IMR-90 (cell line): ENCODE data around the gene PSMD8. TPM values are rescaled to one million over a fixed set of nuclear protein-coding genes. Genes with fewer than 3 reads are reported as not detected.

Experiments used
- ATAC-seq: fragments of 200-7000 bp; cut with Tn5 transposase; 2 replicates; pipeline ENCODE4 v1.9.1; 2020; ENCODE audit warnings: low read depth, mild to moderate bottlenecking, moderate library complexity
- BruUV-seq: library from RNA; stranded (reverse); fragments of 400-500 nt; replicated peaks from 2 replicates; lab custom pipeline; 2021; lab: Mats Ljungman, UMichigan
- CTCF ChIA-PET: fragments of 300-600 bp; formaldehyde crosslinking; extraction: SDS; loops from one replicate; lab custom pipeline; 2021; ENCODE audit warnings: antibody characterized with exemption; lab: Yijun Ruan, JAX
- POLR2A ChIA-PET: fragments of 300-600 bp; sonication (Branson Sonifier 250); formaldehyde crosslinking; loops from one replicate; lab custom pipeline; 2022; ENCODE audit warnings: antibody characterized with exemption; ENCODE audit not compliant: unreplicated experiment; lab: Charles Lee
- DNase-seq: peaks from one replicate; pipeline ENCODE4 v3.0.0; 2013
- H2AFZ ChIP-seq: replicated peaks from 2 replicates; pipeline ENCODE3; 2013; ENCODE audit warnings: low read length, mild to moderate bottlenecking; ENCODE audit not compliant: poor library complexity
- H2AK5ac ChIP-seq: 2 replicates; pipeline ENCODE4 v1.6.1; 2013; ENCODE audit warnings: low read depth, low read length, inconsistent platforms
- H2AK9ac ChIP-seq: replicated peaks from 2 replicates; pipeline ENCODE3; 2013; ENCODE audit warnings: mild to moderate bottlenecking, low read depth, low read length, moderate library complexity; ENCODE audit not compliant: poor library complexity
- H2BK120ac ChIP-seq: 2 replicates; pipeline ENCODE4 v1.6.1; 2013; ENCODE audit warnings: low read depth, low read length, inconsistent platforms
- H2BK15ac ChIP-seq: 3 replicates; pipeline ENCODE4 v1.6.1; 2013; ENCODE audit warnings: low read depth, low read length, inconsistent platforms
- H2BK20ac ChIP-seq: 2 replicates; pipeline ENCODE4 v1.6.1; 2013; ENCODE audit warnings: low read depth, mild to moderate bottlenecking, inconsistent platforms, low read length, moderate library complexity
- H2BK5ac ChIP-seq: 2 replicates; pipeline ENCODE4 v1.6.1; 2013; ENCODE audit warnings: mild to moderate bottlenecking, low read depth, low read length, inconsistent platforms; ENCODE audit not compliant: poor library complexity, severe bottlenecking
- H3K14ac ChIP-seq: replicated peaks from 2 replicates; pipeline ENCODE4 v1.6.1; 2013; ENCODE audit warnings: low read depth, low read length, inconsistent platforms
- H3K18ac ChIP-seq: 2 replicates; pipeline ENCODE4 v1.6.1; 2013; ENCODE audit warnings: low read depth, low read length, control low read depth
- H3K23ac ChIP-seq: 2 replicates; pipeline ENCODE4 v1.6.1; 2013; ENCODE audit warnings: low read depth, low read length, inconsistent platforms
- H3K27ac ChIP-seq: 2 replicates; pipeline ENCODE4 v1.5.1; 2013; ENCODE audit warnings: mild to moderate bottlenecking, control low read depth, low read length; ENCODE audit not compliant: insufficient read depth
- H3K27me3 ChIP-seq: 2 replicates; pipeline ENCODE4 v1.6.1; 2013; ENCODE audit warnings: low read length; ENCODE audit not compliant: control insufficient read depth, insufficient read depth
- H3K36me3 ChIP-seq: 2 replicates; pipeline ENCODE4 v1.6.1; 2013; ENCODE audit warnings: low read length, mixed read lengths; ENCODE audit not compliant: control insufficient read depth, insufficient read depth
- H3K4ac ChIP-seq: 2 replicates; pipeline ENCODE4 v1.6.1; 2013; ENCODE audit warnings: low read depth, low read length, inconsistent platforms
- H3K4me1 ChIP-seq: 2 replicates; pipeline ENCODE4 v1.6.1; 2013; ENCODE audit warnings: low read length, mixed read lengths; ENCODE audit not compliant: control insufficient read depth, insufficient read depth
- H3K4me2 ChIP-seq: 2 replicates; pipeline ENCODE4 v1.6.1; 2013; ENCODE audit warnings: low read depth, mild to moderate bottlenecking, control low read depth, low read length, moderate library complexity
- H3K4me3 ChIP-seq: 2 replicates; pipeline ENCODE4 v1.5.1; 2013; ENCODE audit warnings: low read depth, mild to moderate bottlenecking, control low read depth, low read length, moderate library complexity; ENCODE audit not compliant: insufficient read depth
- H3K56ac ChIP-seq: 2 replicates; pipeline ENCODE4 v1.6.1; 2013; ENCODE audit warnings: low read length, inconsistent platforms; ENCODE audit not compliant: insufficient read depth; ENCODE audit errors: extremely low read depth
- H3K79me1 ChIP-seq, 2 experiments: 2 replicates each; pipeline ENCODE4 v1.6.1; 2013; ENCODE audit warnings: low read length in 2 of 2, inconsistent platforms in 1 of 2, low read depth in 1 of 2
- H3K9ac ChIP-seq: 2 replicates; pipeline ENCODE4 v1.6.1; 2013; ENCODE audit warnings: low read depth, low read length, control low read depth
- H3K9me1 ChIP-seq: 2 replicates; pipeline ENCODE4 v1.6.1; 2013; ENCODE audit warnings: low read length, inconsistent platforms; ENCODE audit not compliant: insufficient read depth
- H3K9me3 ChIP-seq: 2 replicates; pipeline ENCODE4 v1.6.1; 2013; ENCODE audit warnings: low read length; ENCODE audit not compliant: control insufficient read depth, insufficient read depth
- H4K20me1 ChIP-seq: 2 replicates; pipeline ENCODE4 v1.6.1; 2013; ENCODE audit warnings: low read length, inconsistent platforms; ENCODE audit not compliant: insufficient read depth
- H4K5ac ChIP-seq: 2 replicates; pipeline ENCODE4 v1.6.1; 2013; ENCODE audit warnings: mild to moderate bottlenecking, low read depth, low read length, control low read depth
- H4K8ac ChIP-seq, 2 experiments: 2 replicates each; pipeline ENCODE4 v1.6.1; 2013; ENCODE audit warnings: low read depth in 2 of 2, low read length in 2 of 2, control low read depth in 1 of 2, inconsistent platforms in 1 of 2
- H4K91ac ChIP-seq: 2 replicates; pipeline ENCODE4 v1.6.1; 2013; ENCODE audit warnings: low read depth, low read length, inconsistent platforms; ENCODE audit not compliant: insufficient read depth
- BHLHE40 ChIP-seq: fragments of 150-350 bp; IDR thresholded peaks from 2 replicates; pipeline ENCODE4 v1.6.1; 2016; ENCODE audit warnings: mild to moderate bottlenecking, low read depth, low read length
- CEBPB ChIP-seq: IDR thresholded peaks from 2 replicates; pipeline ENCODE4 v1.6.1; 2012; ENCODE audit warnings: low read depth, low read length, improper control_type of control experiment
- CHD1 ChIP-seq: IDR thresholded peaks from 2 replicates; pipeline ENCODE4 v1.6.1; 2012; ENCODE audit warnings: low read depth, low read length, improper control_type of control experiment
- CTCF ChIP-seq: conservative IDR thresholded peaks from 2 replicates; pipeline ENCODE4 v1.5.1; 2012; ENCODE audit warnings: mild to moderate bottlenecking, low read depth, low read length, improper control_type of control experiment
- ELK1 ChIP-seq: fragments of 150-350 bp; IDR thresholded peaks from 2 replicates; pipeline ENCODE4 v1.6.1; 2016; ENCODE audit warnings: low read depth, mild to moderate bottlenecking, low read length, moderate library complexity, borderline replicate concordance
- FOS ChIP-seq: fragments of 150-350 bp; IDR thresholded peaks from 2 replicates; pipeline ENCODE4 v1.6.1; 2016; ENCODE audit warnings: low read depth, low read length
- MAFK ChIP-seq: IDR thresholded peaks from 2 replicates; pipeline ENCODE4 v1.6.1; 2012; ENCODE audit warnings: low read depth, low read length, improper control_type of control experiment
- MAZ ChIP-seq: IDR thresholded peaks from 2 replicates; pipeline ENCODE4 v1.6.1; 2012; ENCODE audit warnings: low read depth, mild to moderate bottlenecking, low read length, improper control_type of control experiment, moderate library complexity, borderline replicate concordance
- NFE2L2 ChIP-seq: fragments of 150-350 bp; IDR thresholded peaks from 2 replicates; pipeline ENCODE4 v1.6.1; 2016; ENCODE audit warnings: low read depth, mild to moderate bottlenecking, low read length
- POLR2A ChIP-seq: IDR thresholded peaks from 2 replicates; pipeline ENCODE4 v1.6.1; 2012; ENCODE audit warnings: mild to moderate bottlenecking, low read depth, low read length
- RAD21 ChIP-seq: IDR thresholded peaks from 2 replicates; pipeline ENCODE4 v1.6.1; 2012; ENCODE audit warnings: low read length, improper control_type of control experiment
- RCOR1 ChIP-seq: IDR thresholded peaks from 2 replicates; pipeline ENCODE4 v1.6.1; 2012; ENCODE audit warnings: mild to moderate bottlenecking, low read length, improper control_type of control experiment; ENCODE audit not compliant: insufficient replicate concordance
- RFX5 ChIP-seq: IDR thresholded peaks from 2 replicates; pipeline ENCODE4 v1.8.0; 2012; ENCODE audit warnings: low read depth, mild to moderate bottlenecking, low read length, moderate library complexity
- SMC3 ChIP-seq: fragments of 150-350 bp; IDR thresholded peaks from 2 replicates; pipeline ENCODE4 v1.6.1; 2016; ENCODE audit warnings: low read depth, mild to moderate bottlenecking, antibody characterized with exemption, low read length, moderate library complexity
- USF2 ChIP-seq: fragments of 150-350 bp; IDR thresholded peaks from 2 replicates; pipeline ENCODE4 v1.6.1; 2017; ENCODE audit warnings: mild to moderate bottlenecking, antibody characterized with exemption, low read length, low read depth
- WGBS, 2 experiments: methylation state at CpG; one replicate each; pipeline versions ENCODE4 v1.1.5 to v1.1.7; 2013; ENCODE audit warnings: missing lambda C conversion rate in 2 of 2; ENCODE audit not compliant: insufficient read length in 1 of 2; ENCODE audit errors: extremely low coverage in 2 of 2; 5-methylcytosine and 5-hydroxymethylcytosine counted together
- dilution Hi-C: fragments of 300-500 bp; cut with HindIII; formaldehyde crosslinking; loops from one replicate; pipeline ENCODE4 v1.14.3; 2018; ENCODE audit warnings: low sequenced_read_pairs; ENCODE audit not compliant: unreplicated experiment
- in situ Hi-C: fragments of 300-500 bp; cut with MboI; formaldehyde crosslinking; loops from 3 replicates; pipeline ENCODE4 v1.14.3; 2019; ENCODE audit warnings: low sequenced_read_pairs, inconsistent platforms, mixed read lengths
- intact Hi-C: fragments of 100-400 bp; cut with micrococcal nuclease; formaldehyde crosslinking; loops from 2 replicates; pipeline ENCODE4 v1.10.0; 2022
- polyA plus RNA-seq, 3 experiments: library from polyadenylated mRNA; depleted of rRNA; stranded (reverse); fragments of >200 nt; gene quantifications; 2 replicates each; pipeline ENCODE4 v1.2.3, GENCODE V29; 2012; ENCODE audit warnings: low replicate concordance in 1 of 3
- total RNA-seq: library from RNA; depleted of rRNA; stranded (reverse); fragments of >200 nt; gene quantifications from 2 replicates; pipeline ENCODE4 v1.2.3, GENCODE V29; 2012

Gene PSMD8
- total and polyA plus RNA-seq, 2 of the 4 experiments (the other 2 are of a cell fraction), result 475 to 644 TPM

GRCh38 chr19:38386971-38387549 lies 12.7 kb downstream of the PSMD8 start:
- CTCF ChIA-PET, result interaction anchor here (0.7 to 1.5 kb wide), 3 partner anchors 11 to 16 kb away, joined by 3 to 6 read pairs (median 4); partner anchors contain the start of genes FAM98C and PSMD8
- H3K14ac ChIP-seq, result no peak overlapping the region; the same call in 1 of the 2 replicates
- POLR2A ChIA-PET, result interaction anchor here (1.2 to 2.4 kb wide), 2 partner anchors 11 to 13 kb away, joined by 3 to 12 read pairs; partner anchors contain the start of gene PSMD8
- peaks cover 8% of the 10 kb centered on the region for H4K20me1 ChIP-seq
- H3K18ac ChIP-seq, result no peak overlapping the region
- no peak overlapping the region for H3K56ac ChIP-seq
- H2BK120ac ChIP-seq, result no peak overlapping the region
- BruUV-seq, result no TSS peak
- in situ Hi-C loops, result no loop called here
- ATAC-seq (no peak), DNase-seq (no peak)
- no peaks in the 10 kb centered on the region for H3K27me3 ChIP-seq
- peak overlapping the region; percentile 90 for H2AFZ ChIP-seq
- H3K4me1 ChIP-seq, result peaks cover 2% of the 10 kb centered on the region
- H2BK5ac ChIP-seq, result no peak overlapping the region
- peak overlapping the region; percentile 68 for H3K27ac ChIP-seq
- H3K9me1 ChIP-seq, result peaks cover 7% of the 10 kb centered on the region
- no peak overlapping the region; the same call in 1 of the 2 replicates for H3K4ac ChIP-seq
- H2BK20ac ChIP-seq, result no peak overlapping the region
- H4K5ac ChIP-seq, result no peak overlapping the region
- H3K9ac ChIP-seq, result no peak overlapping the region
- peaks cover 27% of the 10 kb centered on the region for H3K36me3 ChIP-seq
- H3K4me2 ChIP-seq, result peak overlapping the region; percentile 65
- peak overlapping the region; percentile 67 for H3K4me3 ChIP-seq
- intact Hi-C loops, result loop anchor here (5.0 kb wide), 1 partner anchor 155 kb away; no protein-coding TSS in a partner anchor
- no peaks in the 10 kb centered on the region for H3K9me3 ChIP-seq
- H4K91ac ChIP-seq, result no peak overlapping the region
- 0 out of 2 replicates have a peak overlapping the region, but pooled peaks have one; percentile 8 for H3K23ac ChIP-seq
- no peak overlapping the region; the same call in 2 of the 3 replicates for H2BK15ac ChIP-seq
- H2AK9ac ChIP-seq, result peak overlapping the region; percentile 86
- peaks cover 7 to 54% of the 10 kb centered on the region in 2 experiments; a peak in 3 of 4 replicates for H3K79me1 ChIP-seq
- WGBS, 2 experiments, result 33% methylated on average over 31 of the region's 36 CpGs; no CpG with 5 or more reads in 1 of the 2 experiments
- dilution Hi-C loops, result no loop called here
- H2AK5ac ChIP-seq, result peak overlapping the region; percentile 91
- H4K8ac ChIP-seq, result peak overlapping the region in 1 of 2 experiments; percentile 41; a peak in 1 of 4 replicates
- TF ChIP-seq ELK1, result no peak
- TF ChIP-seq USF2, result no peak
- TF ChIP-seq CEBPB, result no peak
- TF ChIP-seq MAFK, result no peak
- no peak for TF ChIP-seq RCOR1
- no peak for TF ChIP-seq CTCF
- no peak for TF ChIP-seq SMC3
- TF ChIP-seq CHD1, result no peak
- TF ChIP-seq RAD21, result no peak
- TF ChIP-seq MAZ, result no peak
- no peak for TF ChIP-seq NFE2L2
- TF ChIP-seq RFX5, result no peak
- no peak for TF ChIP-seq POLR2A
- no peak for TF ChIP-seq FOS
- TF ChIP-seq BHLHE40, result no peak
